Measurements from ENCODE around the gene TMEM203.

Gene TMEM203

GRCh38 chr9:137184881-137185660 is 20.4 kb downstream of the TMEM203 start:
- DNase-seq (ENCODE audit: low read depth), result no peak
- TF ChIP-seq, protein P1, sequence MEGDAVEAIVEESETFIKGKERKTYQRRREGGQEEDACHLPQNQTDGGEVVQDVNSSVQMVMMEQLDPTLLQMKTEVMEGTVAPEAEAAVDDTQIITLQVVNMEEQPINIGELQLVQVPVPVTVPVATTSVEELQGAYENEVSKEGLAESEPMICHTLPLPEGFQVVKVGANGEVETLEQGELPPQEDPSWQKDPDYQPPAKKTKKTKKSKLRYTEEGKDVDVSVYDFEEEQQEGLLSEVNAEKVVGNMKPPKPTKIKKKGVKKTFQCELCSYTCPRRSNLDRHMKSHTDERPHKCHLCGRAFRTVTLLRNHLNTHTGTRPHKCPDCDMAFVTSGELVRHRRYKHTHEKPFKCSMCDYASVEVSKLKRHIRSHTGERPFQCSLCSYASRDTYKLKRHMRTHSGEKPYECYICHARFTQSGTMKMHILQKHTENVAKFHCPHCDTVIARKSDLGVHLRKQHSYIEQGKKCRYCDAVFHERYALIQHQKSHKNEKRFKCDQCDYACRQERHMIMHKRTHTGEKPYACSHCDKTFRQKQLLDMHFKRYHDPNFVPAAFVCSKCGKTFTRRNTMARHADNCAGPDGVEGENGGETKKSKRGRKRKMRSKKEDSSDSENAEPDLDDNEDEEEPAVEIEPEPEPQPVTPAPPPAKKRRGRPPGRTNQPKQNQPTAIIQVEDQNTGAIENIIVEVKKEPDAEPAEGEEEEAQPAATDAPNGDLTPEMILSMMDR (IDR thresholded peaks at IDR 0.05; ENCODE audit: low read depth, low read length), result no peak
- TF ChIP-seq, protein P2, sequence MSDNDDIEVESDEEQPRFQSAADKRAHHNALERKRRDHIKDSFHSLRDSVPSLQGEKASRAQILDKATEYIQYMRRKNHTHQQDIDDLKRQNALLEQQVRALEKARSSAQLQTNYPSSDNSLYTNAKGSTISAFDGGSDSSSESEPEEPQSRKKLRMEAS (IDR thresholded peaks at IDR 0.05; ENCODE audit: low read depth, low read length), result no peak
- TF ChIP-seq POLR2A (IDR thresholded peaks at IDR 0.05; ENCODE audit: extremely low read depth, insufficient read length) (no peak), MYC (IDR thresholded peaks at IDR 0.05; ENCODE audit: low read depth, low read length) (no peak)
- no peak overlapping the region for H3K4me3 ChIP-seq (ENCODE audit: low read depth, low read length)

DNA sequence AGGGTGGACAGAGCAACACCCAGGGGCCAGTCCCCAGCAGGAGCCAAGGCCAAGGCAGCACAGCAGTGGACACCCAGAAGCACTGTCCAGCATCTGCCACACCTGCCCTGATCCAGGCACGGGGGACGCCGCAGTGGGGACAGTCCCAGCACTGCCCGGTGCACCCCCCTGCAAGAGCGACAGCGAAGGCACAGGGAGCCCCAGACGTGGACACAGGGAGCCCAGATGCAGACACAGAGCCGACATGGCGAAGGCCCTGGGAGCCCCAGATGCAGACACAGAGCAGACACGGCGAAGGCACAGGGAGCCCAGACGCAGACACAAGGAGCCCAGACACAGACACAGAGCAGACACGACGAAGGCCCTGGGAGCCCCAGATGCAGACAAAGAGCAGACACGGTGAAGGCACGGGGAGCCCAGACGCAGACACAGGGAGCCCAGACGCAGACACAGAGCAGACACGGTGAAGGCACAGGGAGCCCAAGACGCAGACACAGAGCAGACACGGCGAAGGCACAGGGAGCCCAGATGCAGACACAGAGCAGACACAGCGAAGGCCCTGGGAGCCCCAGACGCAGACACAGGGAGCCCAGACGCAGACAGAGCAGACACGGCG is 21.4 kb downstream of the TMEM203 start:
- TF ChIP-seq MYC (IDR thresholded peaks at IDR 0.05; ENCODE audit: low read depth, low read length), result no peak
- no peak for TF ChIP-seq POLR2A (IDR thresholded peaks at IDR 0.05; ENCODE audit: extremely low read depth, insufficient read length)
- TF ChIP-seq, protein P2 (IDR thresholded peaks at IDR 0.05; ENCODE audit: low read depth, low read length), result no peak
- TF ChIP-seq, protein P1 (IDR thresholded peaks at IDR 0.05; ENCODE audit: low read depth, low read length), result no peak
- no peak overlapping the region for H3K4me3 ChIP-seq (ENCODE audit: low read depth, low read length)

DNA sequence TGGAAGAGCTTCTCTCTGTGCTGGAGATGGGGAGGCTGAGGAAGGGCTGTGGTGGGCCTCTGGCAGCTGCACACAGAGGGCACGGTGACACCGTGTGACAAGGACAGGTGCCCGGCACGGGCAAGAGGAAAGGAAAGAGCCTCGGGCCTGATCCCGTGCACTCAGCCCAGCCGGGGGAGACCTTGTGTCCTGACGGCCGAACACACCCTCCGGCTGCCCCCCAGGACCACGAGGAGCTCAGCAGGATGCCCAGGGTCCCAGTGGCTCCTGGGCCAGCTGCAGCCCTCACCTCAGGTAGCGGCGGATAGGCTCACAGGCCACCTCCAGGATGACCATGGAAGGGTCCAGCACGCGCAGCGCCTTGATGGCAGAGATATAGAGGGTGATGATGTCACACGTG is 22.6 kb downstream of the TMEM203 start:
- TF ChIP-seq POLR2A (IDR thresholded peaks at IDR 0.05; ENCODE audit: extremely low read depth, insufficient read length) (no peak), MYC (IDR thresholded peaks at IDR 0.05; ENCODE audit: low read depth, low read length) (no peak)
- TF ChIP-seq, protein P2 (IDR thresholded peaks at IDR 0.05; ENCODE audit: low read depth, low read length), result no peak
- TF ChIP-seq, protein P1 (IDR thresholded peaks at IDR 0.05; ENCODE audit: low read depth, low read length), result no peak
- no peak for DNase-seq (ENCODE audit: low read depth)

More for the DNA sequence above, 21.4 kb downstream of the TMEM203 start:
- DNase-seq (ENCODE audit: low read depth), result no peak

GRCh38 chr9:137181680-137182079 is 23.8 kb downstream of the TMEM203 start:
- TF ChIP-seq MYC (IDR thresholded peaks at IDR 0.05; ENCODE audit: low read depth, low read length) (no peak), POLR2A (IDR thresholded peaks at IDR 0.05; ENCODE audit: extremely low read depth, insufficient read length) (no peak)
- TF ChIP-seq, protein P2 (IDR thresholded peaks at IDR 0.05; ENCODE audit: low read depth, low read length), result no peak
- TF ChIP-seq, protein P1 (IDR thresholded peaks at IDR 0.05; ENCODE audit: low read depth, low read length), result no peak
- no peak for DNase-seq (ENCODE audit: low read depth)
- no peak overlapping the region for H3K4me3 ChIP-seq (ENCODE audit: low read depth, low read length)

More for the DNA sequence above, 22.6 kb downstream of the TMEM203 start:
- H3K4me3 ChIP-seq (ENCODE audit: low read depth, low read length), result no peak overlapping the region

DNA sequence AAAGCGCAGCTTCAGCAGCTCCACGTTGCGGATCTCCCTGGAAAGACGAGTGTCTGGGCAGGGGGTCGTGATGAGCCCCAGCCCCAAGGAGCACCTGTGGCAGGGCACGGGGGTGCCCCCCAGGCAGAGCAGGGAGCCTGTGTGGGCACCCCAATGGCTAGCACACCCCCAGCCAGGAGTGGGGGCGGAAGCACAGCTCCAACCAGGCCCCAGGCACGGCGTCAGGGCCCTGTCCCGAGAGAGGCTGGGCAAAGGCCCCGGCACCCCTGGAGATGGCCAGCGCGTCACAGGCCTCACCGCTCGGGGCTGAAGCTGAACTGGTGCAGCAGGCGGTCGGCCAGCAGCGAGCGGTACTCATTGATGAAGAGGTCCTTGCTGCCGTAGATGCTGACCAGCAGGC is 25.0 kb downstream of the TMEM203 start:
- no peak overlapping the region for H3K4me3 ChIP-seq (ENCODE audit: low read depth, low read length)
- TF ChIP-seq, protein P1 (IDR thresholded peaks at IDR 0.05; ENCODE audit: low read depth, low read length), result no peak
- TF ChIP-seq MYC (IDR thresholded peaks at IDR 0.05; ENCODE audit: low read depth, low read length), result no peak
- TF ChIP-seq, protein P2 (IDR thresholded peaks at IDR 0.05; ENCODE audit: low read depth, low read length), result no peak
- TF ChIP-seq POLR2A (IDR thresholded peaks at IDR 0.05; ENCODE audit: extremely low read depth, insufficient read length), result no peak
- DNase-seq (ENCODE audit: low read depth), result no peak
